ENCODE results near the gene LPAR2. TPM values are rescaled to one million over a fixed set of nuclear protein-coding genes. Genes with fewer than 3 reads are reported as not detected.
A peak's percentile ranks its signal among the peaks of the same experiment; 100 is the strongest.
"Not testable (repeated sequence)": the region's sequence is repeated elsewhere in the genome, so short reads cannot be mapped to it uniquely, and the experiment has no call there.

The LPAR2 gene
- total RNA-seq = 0.51 and 1.0 TPM in 2 replicates

DNA sequence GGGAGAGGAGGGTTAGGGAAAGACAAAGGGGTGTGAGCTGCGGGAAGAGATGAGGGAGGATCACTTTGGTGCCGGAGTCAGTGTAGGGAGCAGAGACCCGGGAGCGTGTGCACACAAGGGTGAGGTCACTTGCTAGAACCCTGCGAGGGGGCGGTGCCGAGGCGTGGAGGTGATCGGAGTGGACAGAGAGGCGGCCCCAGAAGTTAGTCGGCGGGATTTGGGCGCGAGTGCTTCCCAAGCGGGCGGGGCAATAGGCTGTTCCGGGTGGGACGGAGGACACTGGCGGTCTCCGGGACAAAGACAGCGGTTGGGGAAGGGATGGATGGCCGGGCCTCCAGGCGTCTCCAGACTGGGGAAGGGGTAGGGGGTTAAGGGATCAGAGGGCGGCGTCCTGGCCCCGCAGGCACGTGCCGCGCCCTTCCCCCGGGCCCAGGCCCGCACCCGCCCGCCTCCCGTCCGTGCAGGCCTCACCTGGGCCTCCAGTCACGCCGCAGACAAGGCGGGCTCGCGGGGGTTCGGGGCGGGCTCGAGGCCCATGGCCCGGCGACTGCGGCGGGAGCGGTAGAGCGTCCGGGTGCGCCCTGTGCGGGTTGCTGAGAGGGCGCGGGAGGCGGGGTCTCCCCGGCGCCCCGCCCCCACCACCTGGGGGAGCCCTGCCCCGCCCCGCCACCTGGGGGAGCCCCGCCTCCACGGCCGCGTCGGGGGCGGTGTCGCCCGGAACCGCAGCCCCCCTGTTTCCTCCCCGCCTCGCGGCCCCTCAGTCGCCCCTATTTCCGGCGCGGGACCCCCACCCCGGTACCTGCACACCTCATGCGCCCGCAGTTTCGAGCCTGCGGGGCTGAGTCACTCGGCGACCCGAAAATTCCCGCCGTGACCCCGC lies at the start of gene LPAR2:
LPAR2 (minus strand) TSS at position 600 of the 880 bp plus-strand sequence. CDS start 945 bp downstream, outside the sequence.
- no peak for DNase-seq (ENCODE audit: low read depth in 2 of 2)

DNA sequence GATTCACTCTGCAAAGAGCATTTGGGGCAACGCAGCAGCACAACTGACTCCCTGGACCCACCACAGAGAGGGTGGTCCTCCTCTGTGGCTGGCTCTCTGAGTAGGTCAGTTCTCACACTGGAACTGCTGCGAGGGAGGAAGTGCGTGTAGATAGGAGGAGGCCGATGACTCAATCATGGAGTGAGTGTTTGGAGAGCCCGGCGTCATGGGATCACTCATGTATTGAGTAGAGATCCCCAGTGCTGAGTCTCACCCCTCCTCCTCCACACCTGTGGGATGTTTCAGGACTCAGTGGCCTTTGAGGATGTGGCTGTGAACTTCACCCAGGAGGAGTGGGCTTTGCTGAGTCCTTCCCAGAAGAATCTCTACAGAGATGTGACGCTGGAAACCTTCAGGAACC lies 49.6 kb upstream of the LPAR2 start:
- no peak for DNase-seq (ENCODE audit: low read depth in 2 of 2)

DNA sequence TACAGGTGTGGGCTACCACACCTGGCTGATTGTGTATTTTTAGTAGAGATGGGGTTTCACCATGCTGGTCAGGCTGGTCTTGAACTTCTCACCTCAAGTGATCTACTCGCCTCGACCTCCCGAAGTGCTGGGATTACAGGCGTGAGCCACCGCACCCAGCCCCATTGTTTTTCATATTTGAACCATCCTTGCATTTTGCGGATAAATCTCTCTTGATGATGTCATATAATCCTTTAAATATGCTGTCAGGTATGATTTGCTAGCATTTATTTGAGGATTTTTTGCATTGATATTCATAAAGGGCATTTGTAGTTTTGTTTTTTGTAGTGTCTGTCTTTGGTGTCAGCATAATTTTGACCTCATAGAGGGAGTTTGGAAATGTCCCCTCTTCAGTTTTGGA lies 46.3 kb upstream of the LPAR2 start:
- DNase-seq (ENCODE audit: low read depth in 2 of 2) = no peak

DNA sequence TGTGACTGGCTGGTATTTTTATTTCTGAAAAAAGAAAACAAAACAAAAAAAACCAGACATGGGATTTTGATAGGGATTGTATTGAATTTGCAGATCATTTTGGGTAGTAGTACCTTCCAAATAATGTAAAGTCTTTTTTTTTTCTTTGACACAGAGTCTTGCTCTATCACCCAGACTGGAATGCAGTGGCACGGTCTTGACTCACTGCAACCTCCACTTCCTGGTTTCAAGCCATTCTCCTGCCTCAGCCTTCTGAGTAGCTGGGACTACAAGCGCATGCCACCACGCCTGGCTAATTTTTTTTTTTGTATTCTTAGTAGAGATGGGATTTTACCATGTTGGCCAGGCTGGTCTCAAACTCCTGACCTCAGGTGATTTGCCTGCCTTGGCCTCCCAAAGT lies 44.8 kb upstream of the LPAR2 start:
- no peak for DNase-seq (ENCODE audit: low read depth in 2 of 2)

DNA sequence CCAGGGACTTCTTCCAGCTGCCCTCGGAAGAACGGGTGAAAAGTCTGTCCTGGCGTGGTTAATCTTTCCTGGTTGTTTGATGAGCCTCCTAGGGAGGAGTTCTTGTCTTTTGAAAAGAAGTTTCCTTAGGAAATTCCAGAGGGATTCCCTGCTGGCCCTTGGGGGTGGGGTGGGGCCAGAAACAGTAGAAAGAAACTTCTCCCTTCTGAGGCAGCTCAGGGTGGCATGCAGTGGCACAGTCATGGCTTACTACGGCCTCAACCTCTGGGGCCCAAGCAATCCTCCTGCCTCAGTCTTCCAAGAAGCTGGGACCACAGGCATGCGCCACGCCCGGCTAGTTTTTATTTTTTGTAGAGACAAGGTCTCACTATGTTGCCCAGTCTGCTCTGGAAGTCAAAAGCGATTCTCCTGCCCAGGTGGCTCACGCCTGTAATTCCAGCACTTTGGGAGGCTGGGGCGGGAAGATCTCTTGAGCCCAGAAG lies 42.1 kb upstream of the LPAR2 start:
- no peak for DNase-seq (ENCODE audit: low read depth in 2 of 2)

DNA sequence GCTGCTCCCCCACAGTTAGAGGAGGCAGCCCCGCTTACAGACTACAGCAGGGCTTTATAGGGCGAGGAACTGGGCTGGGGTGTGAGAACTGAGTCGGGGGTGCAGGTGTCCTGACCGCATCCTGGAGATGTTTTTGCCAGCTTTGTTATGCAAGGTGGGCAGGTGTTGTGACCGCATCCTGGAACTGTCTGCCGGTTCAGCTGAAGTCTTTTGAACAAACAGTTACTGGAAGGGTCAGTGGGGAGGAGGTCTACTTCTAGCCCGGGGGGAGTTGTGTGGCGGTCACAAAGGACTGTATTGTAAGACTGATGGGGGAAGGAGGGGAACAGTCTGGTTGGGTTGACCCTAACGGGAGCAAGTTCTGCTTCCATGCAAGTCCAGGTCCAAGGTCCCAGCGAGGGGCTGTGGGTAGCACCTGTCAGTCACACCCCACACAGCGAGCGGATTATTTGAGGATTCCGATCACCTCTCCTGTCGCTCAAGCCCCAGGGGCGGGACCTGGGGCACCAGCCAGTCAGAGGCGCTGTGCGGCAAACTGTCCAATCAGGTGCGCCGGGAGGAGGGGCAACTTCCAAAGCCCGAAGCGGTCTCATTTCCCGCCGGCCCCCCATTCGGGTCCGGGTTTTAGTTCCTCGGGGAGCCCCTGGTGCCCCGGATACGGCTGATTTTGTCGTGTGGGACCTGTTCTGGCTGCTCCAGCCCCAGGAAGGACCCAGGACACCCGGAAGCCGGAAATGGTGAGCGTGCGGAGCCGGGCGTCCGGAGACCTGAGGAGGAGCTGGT lies 40.4 kb upstream of the LPAR2 start, which contains the start of gene ZNF101:
ZNF101 (plus strand) TSS at position 610 of the 783 bp plus-strand sequence; CDS start at position 735, 125 bp downstream.
- peak; percentile 80 to 92 for DNase-seq (ENCODE audit: low read depth in 2 of 2)

DNA sequence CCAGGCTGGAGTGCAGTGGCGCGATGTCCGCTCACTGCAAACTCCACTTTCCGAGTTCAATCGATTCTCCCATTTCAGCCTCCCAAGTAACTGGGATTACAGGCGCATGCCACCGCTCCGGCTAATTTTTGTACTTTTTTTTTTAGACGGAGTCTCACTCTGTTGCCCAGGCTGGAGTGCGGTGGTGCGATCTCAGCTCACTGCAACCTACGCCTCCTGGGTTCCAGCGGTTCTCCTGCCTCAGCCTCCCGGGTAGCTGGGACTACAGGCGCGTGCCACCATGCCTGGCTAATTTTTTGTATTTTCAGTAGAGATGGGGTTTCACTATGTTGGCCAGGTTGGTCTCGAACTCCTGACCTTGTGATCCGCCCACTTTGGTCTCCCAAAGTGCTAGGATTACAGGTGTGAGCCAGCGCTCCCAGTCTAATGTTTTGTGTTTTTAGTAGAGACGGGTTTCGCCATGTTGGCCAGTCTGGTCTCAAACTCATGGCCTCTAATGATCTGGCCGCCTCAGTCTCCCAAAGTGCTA lies 37.5 kb upstream of the LPAR2 start:
- not testable (repeated sequence) for DNase-seq (ENCODE audit: low read depth in 2 of 2)

DNA sequence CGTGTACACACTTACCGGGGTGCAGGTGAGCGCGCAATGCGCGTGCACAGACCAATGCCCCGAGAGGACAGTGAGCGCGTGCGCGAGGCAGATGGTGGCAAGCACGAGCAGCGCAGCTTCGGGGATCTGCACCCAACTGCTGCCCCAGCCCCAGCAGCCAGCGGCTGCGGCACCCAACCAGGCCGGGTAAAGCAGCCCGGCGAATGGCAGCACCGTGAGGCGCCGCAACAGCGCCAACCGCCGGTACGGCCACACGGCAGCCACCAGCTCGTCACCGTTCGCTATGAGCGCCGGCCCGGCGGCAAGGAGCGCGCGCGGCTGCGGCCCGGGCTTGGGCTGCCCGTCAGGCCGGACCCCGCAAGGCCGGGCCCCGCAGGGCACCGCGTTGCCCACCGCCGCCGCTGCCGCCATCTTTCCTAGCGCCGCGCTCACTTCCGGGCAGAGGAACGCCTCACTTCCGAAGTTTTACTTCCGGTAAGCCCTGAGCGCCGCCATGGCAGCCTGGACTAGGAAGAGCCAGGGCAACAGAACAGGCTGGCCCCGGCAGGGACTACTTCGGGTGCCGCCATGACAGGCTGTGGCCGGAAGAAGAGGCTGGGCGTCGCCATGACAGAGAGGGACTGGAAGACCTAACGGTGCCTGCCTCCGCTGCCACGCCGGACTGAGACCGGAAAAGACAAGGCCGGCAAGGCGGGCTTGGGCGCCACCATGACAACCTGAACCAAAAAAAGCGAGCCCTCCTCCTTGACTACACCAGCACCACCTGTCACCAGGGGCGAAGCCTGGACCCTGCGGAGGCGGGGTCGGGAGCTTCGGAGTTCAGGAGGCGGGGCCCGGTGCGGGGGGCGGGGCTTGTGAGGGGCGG lies 35.5 kb upstream of the LPAR2 start, which contains the start of gene ATP13A1:
ATP13A1 (minus strand) TSS at position 421 of the 865 bp plus-strand sequence; CDS start at position 411, 10 bp downstream.
- DNase-seq (ENCODE audit: low read depth in 2 of 2) = peak; percentile 92 to 97

DNA sequence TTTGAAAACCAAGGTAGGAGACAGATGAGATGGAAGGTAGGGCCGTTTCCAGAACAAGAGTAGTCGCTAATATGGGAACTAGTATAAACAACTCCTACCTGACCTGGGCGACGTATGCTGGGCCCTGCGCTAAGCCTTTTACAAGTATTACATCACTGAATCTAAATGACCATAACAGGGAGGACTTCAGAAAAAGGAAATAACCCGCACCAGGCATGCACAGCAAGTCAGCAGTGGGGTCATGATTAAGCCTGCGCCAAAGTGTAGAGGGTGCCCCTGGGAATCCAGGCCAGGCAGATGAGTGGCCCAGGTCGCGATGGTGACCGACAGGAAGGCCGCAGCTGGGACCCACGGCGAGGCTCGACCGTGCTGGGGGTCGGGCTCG lies 34.8 kb upstream of the LPAR2 start:
- DNase-seq (ENCODE audit: low read depth in 2 of 2) = no peak

DNA sequence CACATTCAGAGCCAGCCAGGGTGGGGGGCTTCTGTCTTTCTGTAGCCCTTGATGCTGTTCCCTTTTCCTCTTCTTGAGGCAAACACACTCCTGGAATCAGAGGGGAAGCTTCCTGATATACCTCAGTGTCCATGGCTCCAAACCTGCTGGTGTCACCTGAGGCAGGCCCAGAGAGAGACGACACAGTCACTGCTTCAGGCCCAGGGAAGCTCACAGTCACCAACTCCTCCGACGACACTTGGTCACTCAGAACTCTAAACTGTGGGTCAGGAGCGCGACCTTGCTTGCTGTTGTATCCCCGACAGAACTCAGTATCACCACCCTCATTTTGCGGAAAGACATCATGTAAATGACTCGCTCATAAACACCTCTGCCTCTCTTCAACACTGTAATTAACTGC lies 34.3 kb upstream of the LPAR2 start:
- no peak for DNase-seq (ENCODE audit: low read depth in 2 of 2)

DNA sequence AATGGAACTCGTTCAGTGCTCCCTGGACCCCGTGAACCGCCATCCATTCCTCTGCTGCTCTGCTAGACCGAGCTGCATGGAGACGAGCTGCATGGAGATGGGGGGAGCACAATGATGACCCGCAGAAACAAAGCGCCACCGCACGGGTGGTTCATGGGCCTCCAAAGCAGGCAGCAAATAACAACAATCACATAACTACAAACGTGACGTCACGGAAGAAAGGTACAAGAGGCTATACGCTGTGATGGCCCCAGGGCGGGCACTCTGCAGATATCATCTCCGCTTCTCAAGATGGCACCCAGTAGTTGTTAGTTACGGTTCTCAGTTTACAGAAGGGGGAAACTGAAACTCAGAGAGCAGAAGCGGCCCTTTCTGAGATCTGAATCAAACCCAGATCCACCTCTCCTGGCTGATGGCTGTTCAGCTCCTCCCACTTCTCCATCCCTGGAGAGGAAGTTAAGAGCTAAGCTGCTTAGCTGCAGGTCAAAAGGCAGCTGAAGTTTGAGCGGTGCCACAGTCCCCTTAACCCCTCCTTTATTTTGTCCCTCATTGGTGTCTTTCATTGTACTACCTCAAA lies 33.7 kb upstream of the LPAR2 start:
- DNase-seq (ENCODE audit: low read depth in 2 of 2) = no peak

DNA sequence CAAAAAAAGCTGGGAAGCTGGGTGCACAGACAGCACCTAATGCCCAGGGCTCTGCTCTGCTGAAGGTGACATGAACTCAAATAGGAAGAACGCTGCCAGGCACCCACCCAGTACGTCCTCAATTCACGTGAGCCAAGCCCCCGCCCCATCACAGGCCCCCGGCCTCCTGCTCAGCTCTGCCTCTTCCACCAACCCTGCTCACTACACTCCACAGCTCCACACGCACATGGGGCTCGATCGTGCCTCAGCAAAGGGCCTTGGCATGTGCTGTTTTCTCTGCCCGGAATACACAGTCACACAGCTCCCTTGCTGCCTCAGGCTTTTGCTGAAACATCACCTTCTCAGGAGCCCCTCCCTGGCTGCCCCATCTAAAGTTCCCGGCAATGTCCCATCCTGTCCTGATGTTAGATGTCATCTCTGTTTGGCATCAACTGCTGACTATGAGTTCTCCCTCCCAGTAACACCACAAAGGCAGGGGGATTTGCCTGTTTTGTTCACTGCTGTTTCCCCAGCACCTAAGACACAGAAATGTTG lies 33.2 kb upstream of the LPAR2 start:
- DNase-seq (ENCODE audit: low read depth in 2 of 2) = no peak

DNA sequence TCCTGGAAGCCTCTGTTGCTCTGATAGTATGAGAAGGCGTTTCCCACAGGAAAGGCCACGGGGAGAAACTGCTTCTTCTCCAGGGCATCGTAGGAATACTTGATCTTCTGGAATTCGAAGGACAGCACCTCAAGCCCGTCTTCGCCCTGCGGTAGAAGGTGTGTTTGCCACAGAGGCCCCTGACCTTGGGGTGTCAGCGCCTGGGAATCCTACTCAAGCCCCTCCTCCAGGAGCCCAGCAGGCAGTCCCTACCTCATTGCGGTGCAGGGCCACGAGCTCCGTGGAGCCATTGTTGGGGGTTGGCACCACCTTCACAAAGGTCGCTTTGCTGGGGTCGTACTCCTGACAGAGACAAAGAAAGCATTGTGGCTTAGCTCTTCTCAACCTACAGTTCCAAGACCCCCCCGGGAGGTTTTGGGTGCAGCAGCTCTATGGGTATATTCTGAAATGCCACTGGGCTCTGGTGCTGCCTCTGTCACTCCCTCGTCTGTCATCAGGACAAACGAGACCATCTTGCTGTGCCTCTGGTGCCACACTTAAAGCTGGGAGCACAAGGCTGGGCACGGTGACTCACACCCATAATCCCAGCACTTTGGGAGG lies 31.7 kb upstream of the LPAR2 start:
- DNase-seq (ENCODE audit: low read depth in 2 of 2) = no peak

DNA sequence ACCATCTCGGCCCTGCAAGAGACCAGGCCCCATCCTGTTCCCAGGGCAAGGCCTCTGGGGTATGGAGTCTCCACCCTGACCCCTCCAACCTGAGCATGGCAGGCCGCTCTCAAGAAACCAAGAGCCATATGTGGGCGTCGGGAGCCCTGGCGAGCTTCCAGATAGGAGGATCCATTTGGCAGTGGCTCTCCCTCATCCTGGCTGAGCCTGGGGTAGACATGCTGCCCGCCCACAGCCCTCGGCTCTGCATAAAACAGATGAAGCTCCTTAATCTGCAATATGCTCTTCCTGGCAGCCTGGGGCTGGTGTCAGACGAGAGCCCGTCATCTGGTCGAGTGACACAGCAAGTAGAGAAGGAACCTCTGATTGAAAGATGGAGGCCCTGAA lies 29.4 kb upstream of the LPAR2 start:
- no peak for DNase-seq (ENCODE audit: low read depth in 2 of 2)

DNA sequence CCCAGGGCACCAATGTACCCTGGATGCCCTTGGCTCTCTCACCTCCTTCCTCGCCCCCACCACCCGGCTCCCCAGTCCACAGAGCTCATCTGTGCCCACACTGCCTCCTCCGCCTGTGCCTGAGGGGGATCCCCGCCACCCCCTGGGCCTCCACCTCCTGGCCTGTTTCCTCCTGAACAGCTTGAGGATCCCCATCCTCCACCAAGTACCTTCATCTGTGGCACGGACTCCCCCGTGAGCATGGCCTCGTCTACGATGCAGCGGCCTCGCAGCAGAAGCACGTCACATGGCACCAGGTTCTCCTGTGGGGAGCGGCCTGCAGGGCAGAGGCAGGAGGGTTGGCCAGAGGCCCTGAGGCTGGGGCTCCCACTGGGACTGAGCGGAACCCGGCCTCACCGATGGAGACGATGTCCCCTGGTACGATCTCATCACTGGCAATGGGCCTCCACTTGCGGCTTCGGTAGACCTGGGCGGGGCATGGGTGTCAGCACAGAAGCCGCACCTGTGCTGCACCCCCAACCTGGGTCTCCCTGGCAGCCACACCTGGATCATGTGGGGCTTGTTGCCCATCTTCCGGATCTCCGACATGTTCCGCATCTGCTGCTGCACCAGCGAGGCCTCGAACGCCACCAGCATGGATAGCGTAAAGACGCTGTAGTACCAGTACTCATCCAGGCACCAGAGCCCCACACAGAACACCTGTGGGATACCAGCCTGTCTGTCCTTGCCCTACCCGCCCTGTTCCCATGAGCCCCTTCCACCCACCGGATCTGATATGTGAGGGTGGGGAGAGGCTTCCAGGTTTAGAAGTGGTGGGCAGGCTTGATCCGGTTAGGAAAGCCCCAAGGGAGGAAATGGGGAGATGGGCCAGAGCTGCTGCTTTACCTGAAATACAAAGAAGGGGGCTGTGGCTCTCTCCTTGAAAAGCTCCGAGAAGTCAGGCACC lies 28.7 kb upstream of the LPAR2 start:
- DNase-seq (ENCODE audit: low read depth in 2 of 2) = no peak

DNA sequence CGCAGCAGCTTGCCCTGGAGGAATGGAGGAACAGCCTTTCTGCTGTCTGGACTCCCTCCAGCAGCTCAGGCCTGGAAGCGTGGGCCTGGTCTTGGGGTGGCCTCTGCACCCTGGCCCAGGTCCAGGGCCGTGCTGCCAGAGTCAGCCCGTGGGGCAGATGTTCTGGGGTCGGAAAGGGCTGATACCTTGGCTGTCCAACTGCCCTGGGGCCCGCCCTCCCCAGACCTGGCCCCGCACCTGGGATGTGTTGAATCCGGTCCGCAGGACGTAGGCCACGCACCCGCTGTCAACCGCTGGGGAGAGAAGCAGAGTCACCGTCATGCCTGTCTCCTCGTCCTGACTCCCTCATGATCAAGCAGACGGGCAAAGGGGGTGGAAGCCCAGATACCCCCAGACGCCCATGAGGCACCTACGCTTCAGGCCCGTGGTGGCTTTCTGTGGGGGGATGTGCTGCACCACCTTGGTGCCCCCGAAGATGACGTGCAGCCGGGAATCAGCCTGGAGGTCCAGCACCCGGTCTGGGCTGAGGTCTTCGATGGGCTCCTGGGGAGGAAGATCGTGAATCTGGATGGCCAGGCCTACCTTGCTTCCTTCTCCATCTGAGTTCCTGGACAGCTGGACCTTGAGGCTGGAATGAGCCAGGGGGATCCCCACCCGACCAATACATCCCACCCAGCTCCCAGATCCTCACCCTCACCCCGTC lies 27.8 kb upstream of the LPAR2 start:
- no peak for DNase-seq (ENCODE audit: low read depth in 2 of 2)

DNA sequence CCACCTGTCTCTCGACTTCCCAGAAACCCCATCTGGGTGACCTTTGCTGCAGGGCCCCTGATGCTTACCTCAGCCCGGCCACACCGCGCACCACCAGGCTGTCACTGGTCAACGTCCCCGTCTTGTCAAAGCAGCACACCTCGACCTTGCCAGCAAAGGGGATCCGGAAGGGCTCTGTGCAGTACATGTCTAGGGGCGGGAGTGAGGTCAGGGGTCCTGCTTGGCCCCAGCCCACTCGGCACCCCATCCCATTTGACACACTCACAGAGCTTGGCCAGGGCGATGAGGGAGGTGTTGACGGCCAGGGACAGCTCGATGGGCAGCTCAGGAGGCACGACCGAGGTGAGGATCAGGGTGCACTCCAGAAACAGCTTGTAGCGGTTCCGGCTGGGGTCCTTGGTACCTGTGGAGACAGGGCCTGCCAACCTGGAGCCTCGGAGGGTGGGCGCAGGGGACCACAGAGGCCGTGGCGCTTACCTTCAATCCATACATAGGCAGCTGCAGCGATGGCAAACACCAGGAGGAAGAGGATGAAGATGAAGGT lies 27.1 kb upstream of the LPAR2 start:
- no peak for DNase-seq (ENCODE audit: low read depth in 2 of 2)

DNA sequence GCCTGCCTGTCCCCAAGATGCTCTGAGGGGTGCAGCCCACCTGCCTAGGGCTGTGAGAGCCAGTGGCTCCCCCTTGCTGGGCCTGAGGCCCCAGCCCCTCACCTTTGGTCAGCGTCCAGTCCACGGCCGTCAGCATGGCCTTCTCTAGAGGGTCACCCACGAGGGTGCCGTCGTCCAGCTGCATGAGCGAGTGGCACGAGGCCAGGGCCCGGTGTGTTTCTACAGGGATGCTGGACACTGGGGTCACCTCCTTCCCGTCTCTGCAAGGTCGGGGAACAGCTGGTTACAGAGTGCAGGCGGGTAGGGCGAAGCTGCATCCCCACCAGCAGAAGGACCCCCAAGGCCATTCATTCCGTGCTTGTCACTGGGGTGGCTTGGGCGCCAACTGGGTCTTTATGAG lies 26.4 kb upstream of the LPAR2 start:
- DNase-seq (ENCODE audit: low read depth in 2 of 2) = no peak
